Naive thymus-derived CD4-positive, alpha-beta T cell (primary cell): ENCODE data around the gene ATP6V0A4. TPM values are rescaled to one million over a fixed set of nuclear protein-coding genes. Genes with fewer than 3 reads are reported as not detected.

ENCODE experiments used
- ATAC-seq: fragments of 150-1000 bp; cut with Tn5 transposase; 2 replicates; pipeline ENCODE4 v1.10.0; 2021; ENCODE audit warnings: mild to moderate bottlenecking, moderate library complexity
- CTCF ChIA-PET: fragments of 350-600 bp; sonication (Branson Sonifier 250); formaldehyde crosslinking; loops from one replicate; lab custom pipeline; 2021; ENCODE audit warnings: antibody characterized with exemption; lab: Charles Lee
- POLR2A ChIA-PET: fragments of 350-600 bp; sonication (Branson Sonifier 250); formaldehyde crosslinking; loops from one replicate; lab custom pipeline; 2021; ENCODE audit warnings: antibody characterized with exemption, inconsistent platforms; lab: Charles Lee
- DNase-seq, 9 donors: peaks; one replicate each; pipeline versions ENCODE4 v3.0.0 to v3.0.0-alpha.2; 2020 to 2022; ENCODE audit warnings: mixed read lengths in 1 of 9
- H3K27ac ChIP-seq: one replicate; pipeline ENCODE4 v1.7.0; 2013; ENCODE audit warnings: mild to moderate bottlenecking, low read depth, low read length, moderate library complexity
- H3K27me3 ChIP-seq, 2 donors: one replicate each; pipeline ENCODE4 v1.7.0; 2013; ENCODE audit warnings: low read length in 2 of 2, mild to moderate bottlenecking in 2 of 2, moderate library complexity in 2 of 2; ENCODE audit not compliant: control insufficient read depth in 2 of 2, insufficient read depth in 2 of 2
- H3K36me3 ChIP-seq, 3 experiments: 1 replicate in 2 of 3; 2 replicates in 1 of 3; pipeline ENCODE4 v1.7.0; 2013; ENCODE audit warnings: low read length in 3 of 3, mild to moderate bottlenecking in 3 of 3, moderate library complexity in 1 of 3; ENCODE audit not compliant: insufficient read depth in 3 of 3, control insufficient read depth in 2 of 3
- H3K4me1 ChIP-seq, 2 donors: one replicate each; pipeline ENCODE4 v1.7.0; 2013; ENCODE audit warnings: low read length in 2 of 2, mild to moderate bottlenecking in 2 of 2, moderate library complexity in 1 of 2; ENCODE audit not compliant: control insufficient read depth in 2 of 2, insufficient read depth in 2 of 2
- H3K4me3 ChIP-seq: 2 replicates; pipeline ENCODE4 v1.7.0; 2013; ENCODE audit warnings: mild to moderate bottlenecking, low read length
- H3K9me3 ChIP-seq, 3 experiments: 1 replicate in 2 of 3; 2 replicates in 1 of 3; pipeline ENCODE4 v1.7.0; 2013; ENCODE audit warnings: low read length in 3 of 3; ENCODE audit not compliant: control insufficient read depth in 2 of 3
- H3K27ac Mint-ChIP-seq, 9 donors: one replicate each; pipeline ENCODE4 v1.8.0; 2020 to 2022; ENCODE audit warnings: mixed read lengths in 9 of 9, mild to moderate bottlenecking in 8 of 9, moderate library complexity in 5 of 9, inconsistent platforms in 2 of 9
- H3K27me3 Mint-ChIP-seq, 5 donors: one replicate each; pipeline ENCODE4 v1.8.0; 2021 to 2022; ENCODE audit warnings: mixed read lengths in 5 of 5, mild to moderate bottlenecking in 1 of 5
- H3K36me3 Mint-ChIP-seq, 5 donors: one replicate each; pipeline ENCODE4 v1.8.0; 2020 to 2022; ENCODE audit warnings: mixed read lengths in 5 of 5, mild to moderate bottlenecking in 3 of 5, inconsistent platforms in 1 of 5
- H3K4me1 Mint-ChIP-seq, 7 donors: one replicate each; pipeline ENCODE4 v1.8.0; 2020 to 2022; ENCODE audit warnings: mixed read lengths in 7 of 7, mild to moderate bottlenecking in 3 of 7, inconsistent platforms in 1 of 7
- H3K4me3 Mint-ChIP-seq, 10 donors: one replicate each; pipeline ENCODE4 v1.8.0; 2020 to 2022; ENCODE audit warnings: mild to moderate bottlenecking in 10 of 10, mixed read lengths in 10 of 10, moderate library complexity in 6 of 10, inconsistent platforms in 2 of 10
- H3K9me3 Mint-ChIP-seq, 11 donors: one replicate each; pipeline ENCODE4 v1.8.0; 2020 to 2022; ENCODE audit warnings: mixed read lengths in 11 of 11, mild to moderate bottlenecking in 4 of 11, inconsistent platforms in 1 of 11, moderate library complexity in 1 of 11
- intact Hi-C, 2 donors: fragments of 100-400 bp; cut with micrococcal nuclease; formaldehyde crosslinking; loops; one replicate each; pipeline ENCODE4 v1.15.1; 2023
- polyA plus RNA-seq, 2 donors: library from polyadenylated mRNA; unstranded; fragments of 300-500 nt; fragmentation: Illumina TruSeq; gene quantifications; one replicate each; pipeline ENCODE4 v1.2.3, GENCODE V29; 2021
- total RNA-seq, 6 experiments: library from RNA in 5 of 6; stranded (reverse) in 5 of 6; gene quantifications; 1 replicate in 5 of 6; 2 replicates in 1 of 6; pipeline ENCODE4 v1.2.3 and lab custom pipeline; 2021 to 2026

The ATP6V0A4 gene
- total and polyA plus RNA-seq, 7 experiments from 2014 or later = not detected

- Mint-ChIP-seq H3K27ac (peak overlapping the region in 8 of 9 donors; percentile 15 to 92 (median 64)), H3K4me1 (peaks cover 21 to 60% (median 44%) of the 10 kb centered on the region in 7 donors), H3K4me3 (no peak overlapping the region), H3K27me3 (peaks cover 0 to 4% (median 0%) of the 10 kb centered on the region in 5 donors), H3K9me3 (peaks cover 0 to 7% (median 0%) of the 10 kb centered on the region in 11 donors), H3K36me3 (peaks cover 0 to 2% (median 0%) of the 10 kb centered on the region in 5 donors)
- ATAC-seq (no peak), DNase-seq (no peak)
- Histone ChIP-seq H3K4me3 (no peak overlapping the region), H3K4me1 (peaks cover 22% of the 10 kb centered on the region in 2 donors), H3K9me3 (no peaks in the 10 kb centered on the region), H3K27me3 (no peaks in the 10 kb centered on the region), H3K36me3 (no peaks in the 10 kb centered on the region), H3K27ac (no peak overlapping the region)
- ChIA-PET POLR2A (interaction anchor here (0.5 kb wide), 1 partner anchor 282 kb away, joined by 3 read pairs; no protein-coding TSS in a partner anchor), CTCF (interaction anchor here (1.1 kb wide), 1 partner anchor 14 kb away, joined by 4 read pairs; no protein-coding TSS in a partner anchor)
- intact Hi-C loops = loop anchor here in 1 of 2 donors (10.0 kb wide), 3 partner anchors 131 to 379 kb away; a partner anchor contains a TSS
Observed at GRCh38 chr7:138755331-138755747, 42.7 kb downstream of the ATP6V0A4 start.

GRCh38 chr7:138753610-138754009 lies 44.4 kb downstream of the ATP6V0A4 start:
- Mint-ChIP-seq H3K27me3 (peaks cover 0 to 4% (median 0%) of the 10 kb centered on the region in 5 donors), H3K4me1 (peaks cover 33 to 76% (median 58%) of the 10 kb centered on the region in 7 donors), H3K4me3 (peak overlapping the region in 7 of 10 donors; percentile 32 to 81 (median 71)), H3K36me3 (peaks cover 0 to 2% (median 0%) of the 10 kb centered on the region in 5 donors), H3K27ac (peak overlapping the region; percentile 89 to 99 (median 96)), H3K9me3 (peaks cover 0 to 7% (median 0%) of the 10 kb centered on the region in 11 donors)
- H3K4me1 ChIP-seq = peaks cover 22 to 25% of the 10 kb centered on the region in 2 donors
- CTCF ChIA-PET = no interaction called here
- intact Hi-C loops = loop anchor here (2.0 to 10.0 kb wide), 15 partner anchors 37 to 1724 kb away; partner anchors contain the start of genes CREB3L2 (in 1 of the 2), KIAA1549 (in 1 of the 2), MKRN1 (in 1 of the 2) and UBN2 (in 1 of the 2)
- H3K27me3 ChIP-seq = no peaks in the 10 kb centered on the region
- no peaks in the 10 kb centered on the region for H3K36me3 ChIP-seq
- H3K9me3 ChIP-seq = no peaks in the 10 kb centered on the region
- H3K4me3 ChIP-seq = no peak overlapping the region
- POLR2A ChIA-PET = no interaction called here
- peak overlapping the region; percentile 60 for H3K27ac ChIP-seq
- DNase-seq = peak in 1 of 9 donors; percentile 54
- no peak for ATAC-seq

GRCh38 chr7:138753150-138753518 lies 44.9 kb downstream of the ATP6V0A4 start:
- H3K27ac ChIP-seq = peak overlapping the region; percentile 60

GRCh38 chr7:138752518-138753149 lies 45.4 kb downstream of the ATP6V0A4 start:
- peak; percentile 95 for ATAC-seq
- H3K4me1 ChIP-seq = peaks cover 22 to 25% of the 10 kb centered on the region in 2 donors
- Mint-ChIP-seq H3K9me3 (peaks cover 0 to 7% (median 0%) of the 10 kb centered on the region in 11 donors), H3K4me1 (peaks cover 34 to 77% (median 60%) of the 10 kb centered on the region in 7 donors), H3K36me3 (peaks cover 0 to 2% (median 0%) of the 10 kb centered on the region in 5 donors), H3K27me3 (peaks cover 0 to 4% (median 0%) of the 10 kb centered on the region in 5 donors), H3K27ac (peak overlapping the region; percentile 89 to 99 (median 96)), H3K4me3 (peak overlapping the region; percentile 61 to 81 (median 72))
- ChIA-PET CTCF (interaction anchor here (1.0 to 2.4 kb wide), 3 partner anchors 10 to 592 kb away, joined by 3 to 9 read pairs (median 3); no protein-coding TSS in a partner anchor), POLR2A (interaction anchor here (0.8 to 1.9 kb wide), 6 partner anchors 14 to 607 kb away, joined by 3 to 9 read pairs (median 6); partner anchors contain the start of gene LUC7L2)
- no peaks in the 10 kb centered on the region for H3K36me3 ChIP-seq
- intact Hi-C loops = loop anchor here (1.0 to 10.0 kb wide), 26 partner anchors 14 to 1725 kb away; partner anchors contain the start of genes CREB3L2 (in 2 of the 2), TRIM24 (in 2 of the 2), KIAA1549 (in 1 of the 2) and MKRN1 (in 1 of the 2)
- no peaks in the 10 kb centered on the region for H3K9me3 ChIP-seq
- H3K27me3 ChIP-seq = no peaks in the 10 kb centered on the region
- H3K4me3 ChIP-seq = no peak overlapping the region
- peak overlapping the region; percentile 60 for H3K27ac ChIP-seq
- peak; percentile 66 to 99 (median 96) for DNase-seq

More at GRCh38 chr7:138753150-138753518, 44.9 kb downstream of the ATP6V0A4 start:
- H3K36me3 Mint-ChIP-seq = peaks cover 0 to 2% (median 0%) of the 10 kb centered on the region in 5 donors
- H3K27me3 ChIP-seq = no peaks in the 10 kb centered on the region
- no peak for ATAC-seq
- DNase-seq = no peak
- H3K4me3 ChIP-seq = no peak overlapping the region
- H3K27ac Mint-ChIP-seq = peak overlapping the region; percentile 89 to 99 (median 96)
- H3K9me3 Mint-ChIP-seq = peaks cover 0 to 7% (median 0%) of the 10 kb centered on the region in 11 donors
- no peaks in the 10 kb centered on the region for H3K36me3 ChIP-seq
- ChIA-PET CTCF (no interaction called here), POLR2A (interaction anchor here (1.0 to 1.9 kb wide), 5 partner anchors 83 to 607 kb away, joined by 3 to 9 read pairs (median 5); partner anchors contain the start of gene LUC7L2)
- peak overlapping the region; percentile 61 to 81 (median 72) for H3K4me3 Mint-ChIP-seq
- peaks cover 0 to 4% (median 0%) of the 10 kb centered on the region in 5 donors for H3K27me3 Mint-ChIP-seq
- peaks cover 22 to 25% of the 10 kb centered on the region in 2 donors for H3K4me1 ChIP-seq
- no peaks in the 10 kb centered on the region for H3K9me3 ChIP-seq
- peaks cover 34 to 78% (median 60%) of the 10 kb centered on the region in 7 donors for H3K4me1 Mint-ChIP-seq
- intact Hi-C loops = loop anchor here (2.0 to 10.0 kb wide), 15 partner anchors 36 to 1724 kb away; partner anchors contain the start of genes CREB3L2 (in 1 of the 2), KIAA1549 (in 1 of the 2), MKRN1 (in 1 of the 2) and UBN2 (in 1 of the 2)

- Histone ChIP-seq H3K4me1 (peaks cover 22 to 25% of the 10 kb centered on the region in 2 donors), H3K27me3 (no peaks in the 10 kb centered on the region), H3K4me3 (no peak overlapping the region), H3K9me3 (no peaks in the 10 kb centered on the region), H3K36me3 (no peaks in the 10 kb centered on the region), H3K27ac (no peak overlapping the region)
- peaks cover 0 to 2% (median 0%) of the 10 kb centered on the region in 5 donors for H3K36me3 Mint-ChIP-seq
- intact Hi-C loops = loop anchor here (5.0 to 10.0 kb wide), 10 partner anchors 61 to 1726 kb away; partner anchors contain the start of genes CREB3L2 (in 1 of the 2), MKRN1 (in 1 of the 2) and UBN2 (in 1 of the 2)
- peak overlapping the region; percentile 38 to 99 (median 93) for H3K27ac Mint-ChIP-seq
- peaks cover 0 to 7% (median 0%) of the 10 kb centered on the region in 11 donors for H3K9me3 Mint-ChIP-seq
- ChIA-PET CTCF (interaction anchor here (0.6 to 2.4 kb wide), 3 partner anchors 8 to 585 kb away, joined by 3 to 9 read pairs (median 3); no protein-coding TSS in a partner anchor), POLR2A (interaction anchor here (0.6 to 1.2 kb wide), 2 partner anchors 7 to 648 kb away, joined by 3 read pairs; no protein-coding TSS in a partner anchor)
- ATAC-seq (no peak), DNase-seq (no peak)
- peak overlapping the region in 1 of 10 donors; percentile 33 for H3K4me3 Mint-ChIP-seq
- peaks cover 34 to 71% (median 57%) of the 10 kb centered on the region in 7 donors for H3K4me1 Mint-ChIP-seq
- H3K27me3 Mint-ChIP-seq = peaks cover 0 to 4% (median 0%) of the 10 kb centered on the region in 5 donors
Observed at GRCh38 chr7:138750901-138751464, 47.0 kb downstream of the ATP6V0A4 start.
